ENCODE results near the gene SLC2A4.
"Not testable (repeated sequence)": the region's sequence is repeated elsewhere in the genome, so short reads cannot be mapped to it uniquely, and the experiment has no call there.

SLC2A4 gene

GRCh38 chr17:7327056-7327455, 45.5 kb downstream of the SLC2A4 start:
- no peak for DNase-seq

GRCh38 chr17:7327501-7327900, 46.0 kb downstream of the SLC2A4 start:
- DNase-seq = no peak

DNA sequence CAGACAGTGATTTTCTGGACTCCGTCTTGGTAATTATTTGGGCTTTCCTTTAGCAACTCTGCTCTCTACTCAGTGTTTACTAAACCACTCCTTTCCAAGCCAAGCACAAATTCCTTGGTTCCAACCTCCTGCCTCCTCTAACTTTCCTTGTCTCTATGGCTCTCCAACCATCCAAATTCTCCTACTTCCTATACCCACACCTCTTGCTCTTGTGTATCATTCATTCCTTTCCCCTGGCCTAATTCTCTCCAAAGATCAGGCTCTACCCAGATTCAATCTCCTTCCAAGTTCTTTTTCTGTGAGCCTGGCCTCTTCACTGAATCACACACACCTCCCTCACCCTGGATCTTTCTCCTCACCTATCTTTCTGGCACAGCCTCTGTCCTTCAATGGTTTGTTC, 46.5 kb downstream of the SLC2A4 start:
- DNase-seq = no peak

DNA sequence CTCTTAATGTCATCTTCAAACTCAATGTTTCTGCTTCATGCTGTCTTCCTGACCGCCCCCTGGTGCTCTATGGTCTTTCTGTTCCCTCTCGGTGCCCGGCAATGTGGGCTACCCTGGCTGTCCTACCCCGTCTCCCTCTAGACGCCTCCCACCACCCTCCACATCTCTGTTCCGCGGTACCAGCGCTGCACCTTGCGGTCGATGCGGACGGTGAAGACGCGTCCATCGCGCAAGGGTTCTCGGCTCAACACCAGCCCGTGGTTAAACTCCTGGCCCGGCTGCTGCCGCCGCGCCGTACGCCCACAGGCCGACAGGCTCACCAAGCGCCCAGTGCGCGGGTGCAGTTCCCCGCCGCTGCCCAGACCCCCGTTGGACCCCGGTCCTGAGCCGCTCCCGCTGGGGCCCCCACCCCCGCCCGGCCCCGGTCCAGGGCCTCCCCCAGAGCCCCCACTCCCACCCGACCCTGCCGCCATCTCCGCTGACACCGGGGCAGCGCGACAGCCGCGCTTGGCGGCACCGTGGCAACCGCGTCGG, 47.4 kb downstream of the SLC2A4 start, which contains the start of gene NEURL4:
TSS of gene NEURL4 (minus strand) at position 496 of the 534 bp plus-strand sequence. CDS start at position 473, 23 bp downstream.
- no peak for DNase-seq

DNA sequence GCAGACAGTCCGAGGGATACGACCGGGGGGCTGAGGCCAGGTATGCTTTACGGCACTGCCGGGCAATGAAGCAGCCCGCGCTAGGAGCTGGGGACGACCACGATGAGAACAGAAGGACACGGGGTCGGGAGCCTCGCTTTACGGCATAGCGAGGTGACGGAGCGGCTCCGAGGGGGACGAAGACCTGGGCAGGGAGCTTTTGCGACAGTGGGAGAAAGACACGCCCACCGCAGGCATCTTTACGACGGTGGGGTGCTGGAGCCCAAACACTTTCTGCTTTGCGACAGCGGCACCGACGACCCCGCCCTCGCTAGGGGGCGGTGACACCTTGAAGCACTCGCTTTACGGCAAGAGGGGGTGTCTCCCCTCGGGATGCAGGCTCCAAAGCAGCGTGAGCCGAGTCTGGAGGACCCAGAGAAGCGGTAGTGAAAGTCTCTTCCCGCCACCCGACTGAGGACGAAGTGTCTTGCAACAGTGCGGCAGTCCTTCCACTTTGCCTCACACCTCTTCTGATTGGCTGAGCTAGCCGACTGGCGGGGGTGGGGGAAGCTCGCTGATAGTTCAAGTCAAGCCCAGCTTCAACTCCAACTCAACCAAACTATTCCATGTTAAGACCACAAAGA, 48.0 kb downstream of the SLC2A4 start:
- DNase-seq = peak; percentile 99

- DNase-seq = peak; percentile 91
These were observed 48.6 kb downstream of the SLC2A4 start for GRCh38 chr17:7329997-7330637.

- no peak for DNase-seq
These were observed 49.1 kb downstream of the SLC2A4 start for GRCh38 chr17:7330638-7331015.

- no peak for DNase-seq
These were observed 50.6 kb downstream of the SLC2A4 start for GRCh38 chr17:7332111-7332510.

GRCh38 chr17:7332600-7333069, 51.1 kb downstream of the SLC2A4 start:
- not testable (repeated sequence) for DNase-seq

DNA sequence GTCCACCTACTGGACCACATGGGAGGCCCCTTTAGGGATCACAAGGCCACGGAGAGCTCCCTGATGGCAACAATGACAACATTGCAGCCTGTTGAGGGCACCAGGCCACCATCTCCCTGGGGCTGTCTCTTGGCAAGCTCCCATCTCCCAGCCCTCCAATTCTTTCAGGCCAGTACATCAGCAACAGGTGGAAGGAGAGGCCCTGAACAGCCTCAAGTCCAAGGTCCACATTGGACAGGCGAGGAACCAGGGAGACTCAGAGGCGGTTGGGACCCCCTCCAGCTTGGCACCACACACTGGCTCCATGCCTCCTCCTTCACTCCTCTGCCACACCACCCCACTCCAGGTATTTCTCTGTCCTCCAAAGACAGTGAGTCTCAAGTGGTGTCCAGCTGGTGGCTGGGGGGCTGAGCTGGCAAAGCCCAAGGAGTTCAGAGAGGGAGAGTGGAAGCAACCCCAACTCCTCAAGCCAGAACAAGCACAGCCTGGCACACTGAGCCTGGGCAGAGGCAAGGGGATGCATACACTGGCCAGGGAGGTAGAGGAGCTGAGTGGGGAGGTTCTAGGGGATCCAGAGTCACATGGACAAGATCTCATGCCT, 53.5 kb downstream of the SLC2A4 start:
- DNase-seq = no peak

DNA sequence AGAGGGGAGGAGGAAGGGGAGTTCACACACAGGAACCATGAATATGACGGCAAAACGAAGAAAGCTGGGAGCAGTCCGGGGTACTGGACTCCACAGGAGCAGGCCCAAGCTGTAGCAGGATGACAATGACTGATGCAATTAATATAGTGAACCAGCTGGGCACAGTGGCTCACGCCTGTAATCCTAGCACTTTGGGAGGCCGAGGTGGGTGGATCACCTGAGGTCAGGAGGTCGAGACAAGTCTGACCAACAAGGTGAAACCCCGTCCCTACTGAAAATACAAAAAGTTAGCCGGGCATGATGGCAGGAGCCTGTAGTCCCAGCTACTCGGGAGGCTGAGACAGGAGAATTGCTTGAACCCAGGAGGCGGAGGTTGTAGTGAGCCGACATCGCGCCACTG, 54.2 kb downstream of the SLC2A4 start:
- DNase-seq = not testable (repeated sequence)

GRCh38 chr17:7336240-7337175, 55.0 kb downstream of the SLC2A4 start, which contains the start of gene ACAP1:
ACAP1 (plus strand) TSS chr17:7336529; CDS start chr17:7336735, 206 bp downstream.
- DNase-seq = peak; percentile 58

GRCh38 chr17:7337600-7337999, 56.1 kb downstream of the SLC2A4 start:
- not testable (repeated sequence) for DNase-seq

All from femur (tissue), 1 donor.